Fibroblast of pulmonary artery (primary cell): ENCODE results near the gene TSEN34.
"Not testable (repeated sequence)": the region's sequence is repeated elsewhere in the genome, so short reads cannot be mapped to it uniquely, and the experiment has no call there.

Experiments used
- DNase-seq: peaks from one replicate; pipeline ENCODE4 v3.0.0-alpha.2; 2010; ENCODE audit warnings: low read depth
- H3K4me3 ChIP-seq: replicated peaks from 2 replicates; pipeline ENCODE4 v1.5.1; 2011; ENCODE audit warnings: low read depth, mild to moderate bottlenecking, control low read depth, low read length, moderate library complexity
- TF ChIP-seq, protein P1 (sequence below): IDR thresholded peaks from 2 replicates; pipeline ENCODE4 v1.5.1; 2011; ENCODE audit warnings: mild to moderate bottlenecking, control low read depth, low read length, inconsistent platforms; ENCODE audit errors: missing control alignments

The TSEN34 gene

DNA sequence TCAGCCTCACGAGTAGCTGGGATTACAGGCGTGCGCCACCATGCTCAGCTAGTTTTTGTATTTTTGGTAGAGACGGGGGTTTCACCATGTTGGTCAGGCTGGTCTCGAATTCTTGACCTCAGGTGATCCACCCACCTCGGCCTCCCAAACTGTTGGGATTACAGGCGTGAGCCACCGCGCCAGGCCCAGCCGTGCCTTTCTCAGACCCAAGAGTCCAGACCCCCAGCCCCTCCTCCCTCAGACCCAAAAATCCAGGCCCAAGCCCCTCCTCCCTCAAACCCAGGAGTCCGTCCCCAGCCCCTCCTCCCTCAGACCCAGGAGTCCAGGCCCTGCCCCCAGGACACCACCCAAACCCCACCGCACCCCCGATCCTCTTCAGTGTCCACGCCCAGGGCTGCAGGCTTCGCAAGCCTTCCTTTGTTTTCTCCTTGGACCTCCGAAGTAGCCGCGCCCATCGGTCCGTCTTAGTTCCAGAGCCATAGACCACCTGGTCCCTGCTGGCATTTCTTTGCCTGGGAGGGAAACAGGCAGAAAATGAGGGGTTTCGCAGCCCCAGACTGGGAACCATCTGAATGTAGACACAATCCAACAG is 21.9 kb upstream of the TSEN34 start:
- H3K4me3 ChIP-seq, result no peak overlapping the region
- TF ChIP-seq, protein P1, sequence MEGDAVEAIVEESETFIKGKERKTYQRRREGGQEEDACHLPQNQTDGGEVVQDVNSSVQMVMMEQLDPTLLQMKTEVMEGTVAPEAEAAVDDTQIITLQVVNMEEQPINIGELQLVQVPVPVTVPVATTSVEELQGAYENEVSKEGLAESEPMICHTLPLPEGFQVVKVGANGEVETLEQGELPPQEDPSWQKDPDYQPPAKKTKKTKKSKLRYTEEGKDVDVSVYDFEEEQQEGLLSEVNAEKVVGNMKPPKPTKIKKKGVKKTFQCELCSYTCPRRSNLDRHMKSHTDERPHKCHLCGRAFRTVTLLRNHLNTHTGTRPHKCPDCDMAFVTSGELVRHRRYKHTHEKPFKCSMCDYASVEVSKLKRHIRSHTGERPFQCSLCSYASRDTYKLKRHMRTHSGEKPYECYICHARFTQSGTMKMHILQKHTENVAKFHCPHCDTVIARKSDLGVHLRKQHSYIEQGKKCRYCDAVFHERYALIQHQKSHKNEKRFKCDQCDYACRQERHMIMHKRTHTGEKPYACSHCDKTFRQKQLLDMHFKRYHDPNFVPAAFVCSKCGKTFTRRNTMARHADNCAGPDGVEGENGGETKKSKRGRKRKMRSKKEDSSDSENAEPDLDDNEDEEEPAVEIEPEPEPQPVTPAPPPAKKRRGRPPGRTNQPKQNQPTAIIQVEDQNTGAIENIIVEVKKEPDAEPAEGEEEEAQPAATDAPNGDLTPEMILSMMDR, result no peak
- no peak for DNase-seq

DNA sequence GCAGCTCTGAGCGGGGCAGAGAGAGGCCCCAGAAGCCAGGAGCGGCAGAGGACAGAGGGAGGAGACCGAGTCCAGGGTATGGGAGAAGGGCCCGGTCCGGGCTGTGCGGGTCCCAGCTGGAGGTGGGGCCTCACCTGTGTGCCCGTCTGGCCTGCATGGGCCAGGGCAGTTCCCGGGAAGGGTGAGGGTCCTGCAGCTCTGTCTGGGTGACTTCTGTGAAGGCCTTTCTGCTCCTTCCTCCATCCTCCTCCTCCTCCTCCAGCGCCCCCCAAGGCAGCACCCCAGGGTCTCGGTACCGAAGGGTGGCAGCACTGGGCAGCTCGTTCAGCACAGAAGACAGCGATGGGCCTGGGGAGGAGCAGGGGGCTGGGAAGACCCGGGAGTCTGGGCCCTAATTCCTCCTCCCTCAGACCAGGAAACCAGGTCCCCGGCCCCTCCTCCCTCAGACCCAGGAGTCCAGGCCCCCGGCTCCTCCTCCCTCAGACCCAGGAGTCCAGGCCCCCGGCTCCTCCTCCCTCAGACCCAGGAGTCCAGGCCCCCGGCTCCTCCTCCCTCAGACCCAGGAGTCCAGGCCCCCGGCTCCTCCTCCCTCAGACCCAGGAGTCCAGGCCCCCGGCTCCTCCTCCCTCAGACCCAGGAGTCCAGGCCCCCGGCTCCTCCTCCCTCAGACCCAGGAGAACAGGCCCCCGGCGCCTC is 19.2 kb upstream of the TSEN34 start:
- DNase-seq, result not testable (repeated sequence)

DNA sequence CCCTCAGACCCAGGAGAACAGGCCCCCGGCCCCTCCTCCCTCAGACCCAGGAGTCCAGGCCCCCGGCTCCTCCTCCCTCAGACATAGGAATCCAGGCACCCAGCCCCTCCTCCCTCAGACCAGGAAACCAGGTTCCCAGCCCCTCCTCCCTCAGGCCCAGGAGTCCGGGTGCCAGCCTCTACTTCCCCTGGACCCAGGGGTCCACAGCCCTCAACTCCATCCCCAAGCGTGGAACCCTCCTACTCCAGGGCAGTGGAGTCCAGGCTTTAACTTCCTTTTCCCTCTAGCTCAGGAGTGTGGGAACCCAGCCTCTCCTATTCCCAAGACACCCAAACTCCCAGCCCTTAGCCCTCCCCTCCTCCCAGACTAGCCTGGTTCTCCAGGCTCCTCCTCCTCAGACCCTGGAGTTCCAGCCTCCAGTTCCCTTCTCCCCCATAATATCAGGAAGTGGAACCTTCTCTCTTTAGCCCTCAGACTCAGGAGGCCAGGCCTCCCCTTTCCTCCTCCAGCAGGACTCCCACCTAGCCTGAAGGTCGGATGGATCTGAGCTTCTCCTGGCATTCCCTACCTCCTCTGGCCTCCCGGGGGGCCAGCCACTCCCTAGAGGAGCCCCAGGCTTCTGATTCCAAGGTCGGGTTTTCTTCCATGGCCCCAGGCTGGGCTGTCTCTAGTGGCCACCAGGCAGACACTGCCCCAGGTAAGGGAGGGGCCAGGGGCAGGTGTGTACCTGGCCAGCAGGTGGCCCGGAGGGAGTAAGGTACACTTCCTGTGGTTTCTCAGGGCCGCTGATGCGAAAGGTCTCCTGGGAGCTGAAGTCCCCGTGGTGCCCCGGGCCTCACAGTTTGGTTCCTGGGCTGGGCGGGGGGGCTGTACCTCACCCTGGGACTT is 18.4 kb upstream of the TSEN34 start, which contains the start of gene TMC4:
Gene TMC4 (minus strand): TSS at position 690 of the 888 bp plus-strand sequence. CDS start 43 bp downstream, at position 647.
- TF ChIP-seq, protein P1, result no peak
- no peak within 1 kb of the TSS for H3K4me3 ChIP-seq
- DNase-seq, result no peak

More for the DNA sequence above, 19.2 kb upstream of the TSEN34 start:
- H3K4me3 ChIP-seq, result not testable (repeated sequence)

DNA sequence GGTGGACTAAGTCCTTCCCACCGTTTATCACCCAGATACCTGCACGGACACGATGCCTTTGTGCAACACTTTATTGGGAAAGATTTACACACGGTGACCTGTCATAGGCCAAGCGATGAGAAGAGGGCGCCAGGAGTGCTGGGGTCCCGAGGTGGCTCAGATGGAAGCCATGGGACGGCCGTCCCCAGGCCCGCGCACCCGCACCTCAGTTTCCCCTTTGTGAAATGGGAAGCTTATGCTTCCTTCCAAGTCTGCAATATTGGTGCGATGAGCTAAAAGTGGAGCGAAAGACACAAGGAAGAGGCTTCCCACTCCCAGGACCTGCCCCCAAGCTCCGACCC is 17.8 kb upstream of the TSEN34 start:
- H3K4me3 ChIP-seq, result no peak overlapping the region
- TF ChIP-seq, protein P1, result no peak
- no peak for DNase-seq

DNA sequence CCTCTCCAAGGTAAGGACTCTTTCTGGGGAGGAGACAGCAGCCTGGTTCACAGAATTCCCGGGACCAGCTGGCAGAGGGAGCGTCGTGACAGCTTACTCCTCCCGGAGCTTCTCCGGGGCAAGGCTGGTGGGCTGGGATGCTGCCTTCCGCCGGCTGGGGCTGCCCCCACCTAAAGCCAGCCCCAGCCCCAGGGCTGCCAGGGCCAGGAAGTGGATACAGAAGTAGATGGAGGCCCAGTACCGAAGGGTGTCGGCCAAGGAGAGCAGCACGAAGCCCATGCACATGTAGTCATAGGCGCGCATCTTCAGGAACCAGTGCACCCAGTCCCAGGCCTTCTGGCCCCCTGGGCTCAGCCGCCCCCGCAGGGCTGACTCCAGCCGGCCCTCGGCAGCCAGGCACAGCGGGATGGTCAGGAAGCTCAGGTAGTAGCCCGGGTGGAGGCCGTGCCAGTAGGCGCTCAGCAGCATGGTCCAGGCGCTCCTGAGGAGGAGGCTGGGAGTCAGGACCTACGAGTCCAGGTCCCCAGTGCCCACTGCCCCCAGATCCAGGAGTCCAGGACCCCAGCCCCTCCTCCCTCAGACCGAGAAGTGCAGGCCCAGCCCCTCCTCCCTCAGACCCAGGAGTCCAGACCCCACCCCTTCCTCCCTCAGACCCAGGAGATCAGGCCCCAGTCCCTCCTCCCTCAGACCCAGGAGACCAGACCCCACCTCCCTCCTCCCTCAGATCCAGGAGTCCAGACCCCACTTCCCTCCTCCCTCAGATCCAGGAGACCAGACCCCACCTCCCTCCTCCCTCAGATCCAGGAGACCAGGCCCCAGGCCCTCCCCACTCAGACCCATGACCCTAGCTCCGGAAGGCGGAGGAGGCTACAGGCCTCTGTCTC is 16.9 kb upstream of the TSEN34 start:
- no peak overlapping the region for H3K4me3 ChIP-seq
- no peak for DNase-seq
- TF ChIP-seq, protein P1, result no peak

DNA sequence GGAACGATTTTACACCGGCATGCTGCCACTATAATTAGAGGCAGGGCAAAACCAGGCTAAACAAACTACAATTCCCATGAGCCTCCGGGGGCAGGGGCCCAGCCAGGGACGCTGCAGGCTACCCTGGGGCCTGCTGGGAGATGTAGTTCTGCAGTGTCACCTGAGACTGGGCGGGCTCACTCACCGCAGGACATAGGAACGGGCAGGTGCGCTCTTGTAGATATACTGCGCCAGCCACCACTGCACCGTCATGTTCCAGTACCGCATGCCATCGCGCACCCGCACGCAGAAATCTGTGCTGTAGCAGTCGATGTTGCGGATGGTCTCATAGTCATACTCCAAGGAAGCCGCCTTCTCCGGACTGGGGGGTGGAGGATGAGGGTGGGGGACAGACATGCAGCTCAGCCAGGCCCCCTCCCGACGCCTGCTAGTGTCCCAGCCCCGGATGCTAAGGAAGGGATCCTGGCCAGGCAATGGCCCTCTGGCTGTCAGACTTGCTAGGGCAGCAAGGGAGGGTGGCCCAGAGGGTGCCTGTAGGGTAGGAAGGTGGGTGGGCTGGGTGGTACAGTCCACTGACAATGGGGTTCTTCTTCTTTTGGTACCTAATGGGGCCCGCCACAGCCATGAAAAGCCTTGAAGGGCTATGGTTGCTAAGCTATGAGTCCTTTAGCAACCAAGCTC is 12.4 kb upstream of the TSEN34 start:
- H3K4me3 ChIP-seq, result no peak overlapping the region
- TF ChIP-seq, protein P1, result no peak
- DNase-seq, result no peak
